GM12878 (cell line): Measurements from ENCODE around the gene ADCY7. TPM values are rescaled to one million over a fixed set of nuclear protein-coding genes. Genes with fewer than 3 reads are reported as not detected.

Source experiments
- ATAC-seq: fragments of 200-7000 bp; cut with Tn5 transposase; 3 replicates; pipeline ENCODE4 v1.9.1; 2020; ENCODE audit warnings: mild to moderate bottlenecking, moderate library complexity
- BruUV-seq: library from RNA; stranded (reverse); fragments of 400-500 nt; replicated peaks from 2 replicates; lab custom pipeline; 2021; lab: Mats Ljungman, UMichigan
- CTCF ChIA-PET: fragments of 300-600 bp; sonication (Branson Sonifier 250); formaldehyde crosslinking; extraction: SDS; loops from one replicate; lab custom pipeline; 2021; ENCODE audit warnings: inconsistent platforms; lab: Yijun Ruan, JAX
- POLR2A ChIA-PET: fragments of 350-600 bp; formaldehyde crosslinking; extraction: SDS; loops from one replicate; lab custom pipeline; 2021; ENCODE audit warnings: inconsistent platforms; lab: Charles Lee
- RAD21 ChIA-PET: fragments of 300-600 bp; sonication (Branson Sonifier 250); formaldehyde crosslinking; loops from one replicate; lab custom pipeline; 2023; ENCODE audit warnings: antibody characterized with exemption; ENCODE audit not compliant: unreplicated experiment; lab: Charles Lee
- SMC1A ChIA-PET: fragments of 300-600 bp; sonication (Branson Sonifier 250); formaldehyde crosslinking; loops from one replicate; lab custom pipeline; 2023; ENCODE audit not compliant: unreplicated experiment, uncharacterized antibody; lab: Charles Lee
- DNase-seq: peaks from one replicate; pipeline ENCODE4 v3.0.0-alpha.2; 2011; ENCODE audit warnings: low read depth, low spot score
- FAIRE-seq: peaks from 3 replicates; lab custom pipeline; 2011; peaks lifted over from hg19 to GRCh38; lab: Jason Lieb, UNC
- H2AFZ ChIP-seq: 2 replicates; pipeline ENCODE4 v1.6.0; 2011; ENCODE audit warnings: low read depth, low read length, control low read depth; ENCODE audit not compliant: control insufficient read depth
- H3K27ac ChIP-seq: 2 replicates; pipeline ENCODE4 v1.5.1; 2011; ENCODE audit warnings: control low read depth; ENCODE audit not compliant: control insufficient read depth, insufficient read depth
- H3K27me3 ChIP-seq, 2 experiments: replicated peaks in 1 of 2; 2 replicates each; pipeline versions ENCODE4 v1.6.0 to v1.6.1; 2011; ENCODE audit warnings: low read length in 1 of 2; ENCODE audit not compliant: control insufficient read depth in 2 of 2, insufficient read depth in 2 of 2
- H3K36me3 ChIP-seq, 2 experiments: 2 replicates each; pipeline ENCODE4 v1.5.1; 2011; ENCODE audit warnings: low read length in 1 of 2; ENCODE audit not compliant: control insufficient read depth in 2 of 2, insufficient read depth in 2 of 2
- H3K4me1 ChIP-seq: 2 replicates; pipeline ENCODE4 v1.6.1; 2011; ENCODE audit warnings: mild to moderate bottlenecking, low read length, moderate library complexity, mixed read lengths; ENCODE audit not compliant: control insufficient read depth, insufficient read depth
- H3K4me2 ChIP-seq: 2 replicates; pipeline ENCODE4 v1.6.0; 2011; ENCODE audit warnings: control low read depth; ENCODE audit not compliant: control insufficient read depth, insufficient read depth
- H3K4me3 ChIP-seq: fragments of 200-600 bp; sonication (generic); 2 replicates; pipeline ENCODE4 v1.5.1; 2016
- H3K79me2 ChIP-seq: 2 replicates; pipeline ENCODE4 v1.6.0; 2011; ENCODE audit warnings: low read length; ENCODE audit not compliant: control insufficient read depth, insufficient read depth
- H3K9ac ChIP-seq: 2 replicates; pipeline ENCODE4 v1.8.0; 2011; ENCODE audit warnings: low read length, control low read depth, mixed read lengths; ENCODE audit not compliant: control insufficient read depth, insufficient read depth
- H3K9me3 ChIP-seq: replicated peaks from 3 replicates; pipeline ENCODE4 v1.5.1; 2011; ENCODE audit warnings: mild to moderate bottlenecking, low read length; ENCODE audit not compliant: control insufficient read depth, insufficient read depth
- H4K20me1 ChIP-seq: 2 replicates; pipeline ENCODE4 v1.6.0; 2011; ENCODE audit not compliant: control insufficient read depth, insufficient read depth
- ATF7 ChIP-seq: fragments of 450-650 bp; IDR thresholded peaks from 2 replicates; pipeline ENCODE4 v1.6.1; 2016; ENCODE audit warnings: low read depth, mild to moderate bottlenecking
- MEF2B ChIP-seq: fragments of 450-650 bp; IDR thresholded peaks from 2 replicates; pipeline ENCODE4 v1.6.1; 2018; ENCODE audit warnings: mild to moderate bottlenecking, moderate library complexity; ENCODE audit not compliant: partially characterized antibody, poor library complexity, severe bottlenecking
- MYC ChIP-seq: IDR thresholded peaks from 2 replicates; pipeline ENCODE4 v1.6.1; 2011; ENCODE audit warnings: mild to moderate bottlenecking, low read length, moderate library complexity, inconsistent platforms; ENCODE audit not compliant: insufficient read depth, insufficient replicate concordance, insufficient read length, severe bottlenecking
- PAX8 ChIP-seq: fragments of 450-650 bp; IDR thresholded peaks from 2 replicates; pipeline ENCODE4 v1.6.1; 2017; ENCODE audit warnings: mild to moderate bottlenecking, moderate library complexity
- SMAD5 ChIP-seq: IDR thresholded peaks from 2 replicates; pipeline ENCODE4 v1.6.1; 2016; ENCODE audit warnings: antibody characterized with exemption, low read depth
- WGBS: methylation state at CpG from one replicate; pipeline ENCODE4 v1.1.6; 2016; ENCODE audit warnings: low lambda C conversion rate; ENCODE audit not compliant: insufficient replicate concordance, insufficient coverage; ENCODE audit errors: missing lambda C conversion rate; 5-methylcytosine and 5-hydroxymethylcytosine counted together
- in situ Hi-C: fragments of 300-500 bp; cut with MboI; formaldehyde crosslinking; loops from 9 replicates; pipeline ENCODE4 v1.14.3; 2018; ENCODE audit warnings: mixed read lengths
- intact Hi-C: fragments of 100-400 bp; cut with micrococcal nuclease; formaldehyde crosslinking; loops from one replicate; pipeline ENCODE4 v1.14.2; 2022; ENCODE audit not compliant: unreplicated experiment
- polyA plus RNA-seq, 11 experiments: library from polyadenylated mRNA; depleted of rRNA in 4 of 11; unstranded in 6 of 11; stranded (reverse) in 5 of 11; fragments of >200 nt; fragmentation: Nextera tagmentation in 4 of 11; fragmentation: Illumina TruSeq in 1 of 11; extraction: Ambion mirVana in 4 of 11; extraction: Trizol in 1 of 11; gene quantifications; 1 replicate in 1 of 11; 2 replicates in 10 of 11; pipeline versions ENCODE4 v1.2.1 to v1.2.3, GENCODE V29; 2011 to 2016; ENCODE audit warnings: inconsistent platforms in 2 of 11, missing spikeins in 2 of 11, low read depth in 1 of 11
- total RNA-seq, 4 experiments: library from RNA; depleted of rRNA in 3 of 4; stranded (reverse); fragments of >200 nt in 3 of 4; fragmentation: Illumina TruSeq in 1 of 4; extraction: Trizol in 1 of 4; gene quantifications; 2 replicates each; pipeline versions ENCODE4 v1.2.1 to v1.2.3, GENCODE V29; 2013 to 2021

ADCY7 gene
- total and polyA plus RNA-seq, 10 of the 15 experiments (the other 5 are each of a cell fraction or from before 2014, with no cell fraction given), result 1.2 to 87.9 (median 24.4) TPM

DNA sequence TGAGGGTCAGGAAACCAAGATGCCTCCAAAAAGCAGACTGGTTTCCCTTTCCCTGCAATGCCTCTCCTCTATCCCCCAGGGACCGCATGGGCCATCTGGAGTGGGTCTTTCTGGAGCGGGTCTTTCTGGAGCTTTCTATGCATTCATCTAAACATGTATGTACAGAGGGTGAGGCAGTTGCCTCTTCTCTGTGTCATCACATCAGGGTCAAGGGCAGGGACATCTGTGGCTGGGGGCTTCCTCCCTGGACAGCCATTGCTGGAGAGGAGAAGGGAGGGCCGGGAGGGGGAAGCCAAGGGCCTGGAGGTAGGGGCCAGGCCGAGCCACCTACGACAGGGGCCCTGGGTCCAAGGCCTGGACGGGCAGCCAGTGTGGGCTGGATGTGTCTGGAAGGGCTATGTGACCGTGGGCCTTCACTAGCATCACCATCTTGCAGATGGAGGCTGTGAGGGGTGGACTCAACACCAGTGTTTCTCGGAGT is 840 bp downstream of the ADCY7 start:
- intact Hi-C loops (no loop called here), in situ Hi-C loops (no loop called here)
- H3K27me3 ChIP-seq, result no peaks in the 10 kb centered on the region; a peak in 1 of 4 replicates
- peak overlapping the region; percentile 80 for H3K4me3 ChIP-seq
- RAD21 ChIA-PET, result interaction anchor here (1.1 to 1.6 kb wide), 5 partner anchors 8 to 479 kb away, joined by 3 to 5 read pairs (median 3); no protein-coding TSS in a partner anchor
- peak overlapping the region; percentile 87 for H3K27ac ChIP-seq
- H3K36me3 ChIP-seq, result 0 out of 4 replicates have a peak, but pooled peaks cover 0 to 2% of the 10 kb centered on the region in 2 experiments
- peak overlapping the region; percentile 58 for H3K9ac ChIP-seq
- peaks cover 26% of the 10 kb centered on the region for H3K79me2 ChIP-seq
- H2AFZ ChIP-seq, result 0 out of 2 replicates have a peak overlapping the region, but pooled peaks have one; percentile 41
- FAIRE-seq, result no peak
- CTCF ChIA-PET, result interaction anchor here (0.6 to 4.4 kb wide), 6 partner anchors 8 to 539 kb away, joined by 3 to 44 read pairs (median 4); partner anchors contain the start of gene CNEP1R1
- SMC1A ChIA-PET, result interaction anchor here (0.6 to 6.7 kb wide), 3 partner anchors 7 to 242 kb away, joined by 3 to 73 read pairs (median 24); partner anchors contain the start of gene CNEP1R1
- peak; percentile 1; the same call in 2 of the 3 replicates for ATAC-seq
- H3K9me3 ChIP-seq, result no peaks in the 10 kb centered on the region
- POLR2A ChIA-PET, result interaction anchor here (0.6 to 2.7 kb wide), 4 partner anchors 8 to 433 kb away, joined by 3 to 15 read pairs (median 10); no protein-coding TSS in a partner anchor
- H3K4me2 ChIP-seq, result peak overlapping the region; percentile 30
- TF ChIP-seq SMAD5, result no peak
- TF ChIP-seq MYC, result no peak
- TF ChIP-seq MEF2B, result peak; percentile 75
- TF ChIP-seq PAX8, result no peak
- no peak for TF ChIP-seq ATF7
- peaks cover 34% of the 10 kb centered on the region for H3K4me1 ChIP-seq
- no TSS peak for BruUV-seq
- 80% methylated on average over 8 of the region's 8 CpGs for WGBS
- DNase-seq, result no peak
- H4K20me1 ChIP-seq, result no peaks in the 10 kb centered on the region
